Nucleus accumbens (tissue), 56 donors: ENCODE data around the gene KCND3.

ENCODE experiments used
- DNase-seq, 56 donors: peaks; one replicate each; lab custom pipeline; 2025; lab: John Stamatoyannopoulos, UW

Gene KCND3

DNA sequence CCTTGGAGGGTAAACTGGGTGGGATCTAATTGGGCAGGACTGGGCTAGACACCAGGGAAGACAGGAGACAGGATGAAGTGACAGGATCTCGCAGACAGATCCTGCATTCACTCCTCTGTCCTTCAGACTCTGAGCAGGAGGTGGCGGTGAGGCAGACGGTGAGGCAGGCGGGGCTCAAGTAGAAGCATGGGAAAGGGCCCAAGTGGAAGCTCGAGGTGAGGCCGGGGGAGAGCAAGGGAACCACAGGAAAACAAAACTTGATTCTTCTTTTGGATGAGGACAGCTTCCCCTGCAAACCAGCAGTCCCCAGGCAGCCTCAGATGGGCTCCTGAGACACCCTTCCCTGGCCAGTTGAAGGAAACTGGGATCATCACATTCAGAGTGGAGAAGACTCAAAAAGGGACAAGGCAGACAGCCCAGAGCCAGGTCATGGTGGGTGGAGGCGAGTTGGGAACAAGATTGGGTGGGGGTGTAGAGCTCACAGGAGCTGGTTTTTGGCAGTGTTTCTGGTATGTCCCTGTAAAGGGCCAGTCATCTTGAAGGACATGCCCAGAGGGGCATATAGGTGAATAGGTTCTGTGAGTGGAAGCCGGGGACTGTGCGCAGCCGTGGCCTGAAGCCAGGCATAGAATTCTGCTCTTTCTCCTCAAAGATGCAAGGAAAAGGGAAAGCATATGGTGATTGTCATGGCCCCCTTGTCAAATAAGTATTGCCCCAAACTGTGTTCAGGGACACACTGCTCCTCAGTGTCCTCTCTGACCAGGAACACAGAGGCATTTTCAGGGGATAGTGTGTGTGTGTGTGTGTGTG, 268.3 kb downstream of the KCND3 start:
- no peak for DNase-seq
